Karpas-422 (cell line): ENCODE measurements around the gene FAM72D. TPM values are rescaled to one million over a fixed set of nuclear protein-coding genes. Genes with fewer than 3 reads are reported as not detected.
"Not testable (repeated sequence)": the region's sequence is repeated elsewhere in the genome, so short reads cannot be mapped to it uniquely, and the experiment has no call there.

ENCODE experiments used
- DNase-seq: peaks from one replicate; pipeline ENCODE4 v3.0.0-alpha.2; 2015
- H2AFZ ChIP-seq: fragments of 200-600 bp; sonication (generic); 2 replicates; pipeline ENCODE4 v1.6.1; 2014; ENCODE audit warnings: antibody characterized with exemption, low read length, mixed read lengths
- H3K27ac ChIP-seq: fragments of 200-600 bp; sonication (generic); 2 replicates; pipeline ENCODE4 v1.5.1; 2014; ENCODE audit warnings: mild to moderate bottlenecking, low read length, moderate library complexity
- H3K27me3 ChIP-seq: fragments of 200-600 bp; sonication (generic); 2 replicates; pipeline ENCODE4 v1.6.1; 2014; ENCODE audit warnings: low read length, mixed read lengths
- H3K36me3 ChIP-seq: fragments of 200-600 bp; sonication (generic); 2 replicates; pipeline ENCODE4 v1.6.1; 2014; ENCODE audit warnings: low read length, mixed read lengths; ENCODE audit not compliant: insufficient read depth
- H3K4me1 ChIP-seq: fragments of 200-600 bp; sonication (generic); 2 replicates; pipeline ENCODE4 v1.6.1; 2014; ENCODE audit warnings: mild to moderate bottlenecking, low read length, mixed read lengths
- H3K4me2 ChIP-seq: fragments of 200-600 bp; sonication (generic); 2 replicates; pipeline ENCODE4 v1.6.1; 2014; ENCODE audit warnings: low read length, low read depth, mild to moderate bottlenecking; ENCODE audit not compliant: poor library complexity, severe bottlenecking
- H3K4me3 ChIP-seq: fragments of 200-600 bp; sonication (generic); 2 replicates; pipeline ENCODE4 v1.5.1; 2014; ENCODE audit warnings: mild to moderate bottlenecking, antibody characterized with exemption, low read length, mixed read lengths
- H3K79me2 ChIP-seq: fragments of 200-600 bp; sonication (generic); 2 replicates; pipeline ENCODE4 v1.6.1; 2014; ENCODE audit warnings: mild to moderate bottlenecking, low read length, mixed read lengths
- H3K9ac ChIP-seq: fragments of 200-600 bp; sonication (generic); 2 replicates; pipeline ENCODE4 v1.6.0; 2014; ENCODE audit warnings: low read length
- H3K9me2 ChIP-seq: fragments of 200-600 bp; sonication (generic), shearing (Covaris generic); replicated peaks from 2 replicates; pipeline ENCODE4 v1.6.0; 2014; ENCODE audit warnings: mild to moderate bottlenecking, low read length, moderate library complexity; ENCODE audit not compliant: insufficient read depth
- H3K9me3 ChIP-seq: fragments of 300-700, 200-600 bp; sonication (generic); 2 replicates; pipeline ENCODE4 v1.6.1; 2014; ENCODE audit warnings: low read length, mixed read lengths
- H4K20me1 ChIP-seq: fragments of 200-600 bp; sonication (generic); 2 replicates; pipeline ENCODE4 v1.6.1; 2014; ENCODE audit warnings: mild to moderate bottlenecking, antibody characterized with exemption, low read length, low read depth; ENCODE audit not compliant: insufficient read depth
- total RNA-seq: library from RNA; depleted of rRNA; stranded (reverse); fragments of >200 nt; shearing (Covaris generic); gene quantifications from 2 replicates; pipeline ENCODE4 v1.2.3, GENCODE V29; 2014; ENCODE audit warnings: low replicate concordance

FAM72D gene
- total RNA-seq, 1 experiment from 2014 or later, result 18.6 TPM

- H3K9me2 ChIP-seq, H3K79me2 ChIP-seq, H3K9me3 ChIP-seq, H3K4me1 ChIP-seq, H4K20me1 ChIP-seq, H3K27ac ChIP-seq, H3K36me3 ChIP-seq, H3K4me3 ChIP-seq, H2AFZ ChIP-seq, H3K27me3 ChIP-seq, H3K4me2 ChIP-seq, H3K9ac ChIP-seq: not testable (repeated sequence)
- DNase-seq, result peak; percentile 36
These were observed 16.0 kb upstream of the FAM72D start for GRCh38 chr1:145079737-145080136.

- H3K9ac ChIP-seq, H3K9me2 ChIP-seq, H3K4me1 ChIP-seq, H3K36me3 ChIP-seq, H3K4me3 ChIP-seq, H2AFZ ChIP-seq, H3K79me2 ChIP-seq, DNase-seq, H4K20me1 ChIP-seq, H3K27ac ChIP-seq, H3K9me3 ChIP-seq, H3K27me3 ChIP-seq, H3K4me2 ChIP-seq: not testable (repeated sequence)
These were observed 15.6 kb upstream of the FAM72D start for GRCh38 chr1:145080193-145080592.

GRCh38 chr1:145082483-145083255 is 13.1 kb upstream of the FAM72D start:
- H3K9me2 ChIP-seq, H3K4me2 ChIP-seq, DNase-seq, H3K27me3 ChIP-seq, H2AFZ ChIP-seq, H3K4me1 ChIP-seq, H3K27ac ChIP-seq, H3K9ac ChIP-seq, H4K20me1 ChIP-seq, H3K4me3 ChIP-seq, H3K79me2 ChIP-seq, H3K9me3 ChIP-seq, H3K36me3 ChIP-seq: not testable (repeated sequence)

GRCh38 chr1:145093517-145094149 is 2.1 kb upstream of the FAM72D start:
- not testable (repeated sequence) for H3K9ac ChIP-seq, H3K36me3 ChIP-seq, H4K20me1 ChIP-seq, H3K27me3 ChIP-seq, H3K4me3 ChIP-seq, H3K9me2 ChIP-seq, H3K27ac ChIP-seq, H2AFZ ChIP-seq, H3K79me2 ChIP-seq, H3K4me2 ChIP-seq, H3K4me1 ChIP-seq, H3K9me3 ChIP-seq
- peak; percentile 14 for DNase-seq

GRCh38 chr1:145094655-145095211 is 1.0 kb upstream of the FAM72D start:
- not testable (repeated sequence) for H4K20me1 ChIP-seq, H3K9ac ChIP-seq, H3K9me3 ChIP-seq, H3K27ac ChIP-seq, DNase-seq, H3K36me3 ChIP-seq, H3K4me2 ChIP-seq, H2AFZ ChIP-seq, H3K4me1 ChIP-seq, H3K27me3 ChIP-seq, H3K79me2 ChIP-seq, H3K9me2 ChIP-seq
- peak overlapping the region; percentile 50; the same call in 1 of the 2 replicates for H3K4me3 ChIP-seq

- not testable (repeated sequence) for H3K9ac ChIP-seq, DNase-seq, H3K4me3 ChIP-seq
These were observed 6.0 kb downstream of the FAM72D start for GRCh38 chr1:145101725-145102124.

GRCh38 chr1:145103294-145103693 is 7.5 kb downstream of the FAM72D start:
- DNase-seq, H3K79me2 ChIP-seq, H4K20me1 ChIP-seq, H3K9me3 ChIP-seq, H3K27me3 ChIP-seq, H3K36me3 ChIP-seq, H3K27ac ChIP-seq, H2AFZ ChIP-seq, H3K4me2 ChIP-seq, H3K4me3 ChIP-seq, H3K9ac ChIP-seq, H3K4me1 ChIP-seq, H3K9me2 ChIP-seq: not testable (repeated sequence)

More at GRCh38 chr1:145101725-145102124, 6.0 kb downstream of the FAM72D start:
- H3K27me3 ChIP-seq, H3K36me3 ChIP-seq, H3K9me3 ChIP-seq, H3K4me1 ChIP-seq, H2AFZ ChIP-seq, H3K9me2 ChIP-seq, H3K4me2 ChIP-seq, H3K79me2 ChIP-seq, H3K27ac ChIP-seq, H4K20me1 ChIP-seq: not testable (repeated sequence)

GRCh38 chr1:145111674-145112073 is 15.9 kb downstream of the FAM72D start:
- not testable (repeated sequence) for H4K20me1 ChIP-seq, H3K9ac ChIP-seq, H3K9me3 ChIP-seq, H3K4me2 ChIP-seq, H3K27ac ChIP-seq, H3K4me3 ChIP-seq, H3K79me2 ChIP-seq, H3K9me2 ChIP-seq, H3K4me1 ChIP-seq, DNase-seq, H3K36me3 ChIP-seq, H3K27me3 ChIP-seq, H2AFZ ChIP-seq
